H9 (cell line): ENCODE results near the gene PUS3. TPM values are rescaled to one million over a fixed set of nuclear protein-coding genes. Genes with fewer than 3 reads are reported as not detected.

Source experiments
- DNase-seq: peaks from one replicate; pipeline ENCODE4 v3.0.0-alpha.2; 2017
- H2AFZ ChIP-seq: one replicate; pipeline ENCODE4 v1.6.1; 2013; ENCODE audit warnings: mild to moderate bottlenecking, low read length, control low read depth, moderate library complexity
- H2AK5ac ChIP-seq: 2 replicates; pipeline ENCODE4 v1.6.1; 2013; ENCODE audit warnings: low read length, control low read depth, mixed read lengths; ENCODE audit not compliant: insufficient read length
- H2BK120ac ChIP-seq: one replicate; pipeline ENCODE4 v1.6.1; 2013; ENCODE audit warnings: low read depth, mild to moderate bottlenecking, low read length, control low read depth, inconsistent platforms; ENCODE audit not compliant: poor library complexity, severe bottlenecking
- H2BK12ac ChIP-seq: 2 replicates; pipeline ENCODE4 v1.6.1; 2013; ENCODE audit warnings: low read length, control low read depth, mixed read lengths, low read depth; ENCODE audit not compliant: insufficient read length
- H2BK15ac ChIP-seq: 2 replicates; pipeline ENCODE4 v1.6.1; 2013; ENCODE audit warnings: low read depth, low read length, control low read depth
- H2BK20ac ChIP-seq: one replicate; pipeline ENCODE4 v1.6.1; 2013; ENCODE audit warnings: low read depth, mild to moderate bottlenecking, low read length, control low read depth, inconsistent platforms; ENCODE audit not compliant: poor library complexity, severe bottlenecking
- H2BK5ac ChIP-seq: 2 replicates; pipeline ENCODE4 v1.6.1; 2013; ENCODE audit warnings: low read length, control low read depth, mixed read lengths; ENCODE audit not compliant: insufficient read length
- H3K14ac ChIP-seq: 2 replicates; pipeline ENCODE4 v1.6.1; 2013; ENCODE audit warnings: low read length, control low read depth; ENCODE audit not compliant: insufficient read depth
- H3K18ac ChIP-seq: 2 replicates; pipeline ENCODE4 v1.6.1; 2013; ENCODE audit warnings: low read depth, mild to moderate bottlenecking, mixed read lengths, low read length, control low read depth; ENCODE audit not compliant: insufficient read length
- H3K23ac ChIP-seq: 2 replicates; pipeline ENCODE4 v1.6.1; 2013; ENCODE audit warnings: low read length, control low read depth, mixed read lengths, low read depth; ENCODE audit not compliant: insufficient read length
- H3K23me2 ChIP-seq: 2 replicates; pipeline ENCODE4 v1.6.1; 2013; ENCODE audit warnings: low read depth, mild to moderate bottlenecking, mixed read lengths, low read length, control low read depth; ENCODE audit not compliant: insufficient read length, poor library complexity, severe bottlenecking
- H3K27ac ChIP-seq: 2 replicates; pipeline ENCODE4 v1.5.1; 2013; ENCODE audit warnings: low read length, control low read depth, mixed read lengths, low read depth; ENCODE audit not compliant: insufficient read length
- H3K27me3 ChIP-seq: 2 replicates; pipeline ENCODE4 v1.6.1; 2013; ENCODE audit warnings: low read length, control low read depth, inconsistent platforms; ENCODE audit not compliant: insufficient read depth
- H3K4ac ChIP-seq: 2 replicates; pipeline ENCODE4 v1.6.1; 2013; ENCODE audit warnings: low read depth, mild to moderate bottlenecking, control low read depth, inconsistent platforms, low read length, moderate library complexity
- H3K4me1 ChIP-seq: 2 replicates; pipeline ENCODE4 v1.6.1; 2013; ENCODE audit warnings: low read length, control low read depth, inconsistent platforms; ENCODE audit not compliant: insufficient read depth
- H3K4me2 ChIP-seq: 2 replicates; pipeline ENCODE4 v1.6.1; 2013; ENCODE audit warnings: low read length, control low read depth, mixed read lengths; ENCODE audit not compliant: insufficient read length, insufficient read depth
- H3K56ac ChIP-seq: 2 replicates; pipeline ENCODE4 v1.6.1; 2013; ENCODE audit warnings: low read depth, mild to moderate bottlenecking, mixed read lengths, low read length, control low read depth; ENCODE audit not compliant: insufficient read length
- H3K79me1 ChIP-seq: 2 replicates; pipeline ENCODE4 v1.6.1; 2013; ENCODE audit warnings: low read depth, mild to moderate bottlenecking, moderate library complexity, low read length, control low read depth, inconsistent platforms; ENCODE audit not compliant: insufficient read depth, poor library complexity, severe bottlenecking
- H3K79me2 ChIP-seq: 2 replicates; pipeline ENCODE4 v1.6.1; 2013; ENCODE audit warnings: low read length, control low read depth, inconsistent platforms; ENCODE audit not compliant: insufficient read depth
- H3K9ac ChIP-seq: 2 replicates; pipeline ENCODE4 v1.6.1; 2013; ENCODE audit warnings: low read length, control low read depth, mixed read lengths; ENCODE audit not compliant: insufficient read length; ENCODE audit errors: extremely low read depth
- H3K9me3 ChIP-seq: one replicate; pipeline ENCODE4 v1.6.1; 2013; ENCODE audit warnings: low read depth, low read length, inconsistent platforms; ENCODE audit not compliant: control insufficient read depth
- H3T11ph ChIP-seq: one replicate; pipeline ENCODE4 v1.6.1; 2013; ENCODE audit warnings: mild to moderate bottlenecking, low read length, control low read depth, inconsistent platforms
- H4K20me1 ChIP-seq: one replicate; pipeline ENCODE4 v1.6.1; 2013; ENCODE audit not compliant: control insufficient read depth, insufficient read length, insufficient read depth
- H4K5ac ChIP-seq: 2 replicates; pipeline ENCODE4 v1.6.1; 2013; ENCODE audit warnings: low read depth, mild to moderate bottlenecking, mixed read lengths, low read length, control low read depth; ENCODE audit not compliant: insufficient read length
- H4K8ac ChIP-seq: replicated peaks from 2 replicates; pipeline ENCODE4 v1.6.1; 2013; ENCODE audit warnings: low read length, control low read depth, mixed read lengths, low read depth; ENCODE audit not compliant: insufficient read length
- H4K91ac ChIP-seq: 2 replicates; pipeline ENCODE4 v1.6.1; 2013; ENCODE audit warnings: low read depth, mild to moderate bottlenecking, moderate library complexity, mixed read lengths, low read length, control low read depth; ENCODE audit not compliant: insufficient read length
- H3K27ac Mint-ChIP-seq, 3 experiments: 2 replicates in 2 of 3; 3 replicates in 1 of 3; pipeline ENCODE4 v1.8.0; 2020 to 2021; ENCODE audit warnings: mixed read lengths in 3 of 3, mild to moderate bottlenecking in 1 of 3, moderate library complexity in 1 of 3
- H3K27me3 Mint-ChIP-seq: 2 replicates; pipeline ENCODE4 v1.8.0; 2021; ENCODE audit warnings: low read depth, mild to moderate bottlenecking, moderate library complexity, mixed read lengths
- H3K36me3 Mint-ChIP-seq, 3 experiments: 2 replicates in 2 of 3; 3 replicates in 1 of 3; pipeline ENCODE4 v1.8.0; 2020 to 2021; ENCODE audit warnings: low read depth in 3 of 3, mixed read lengths in 3 of 3; ENCODE audit not compliant: insufficient read depth in 1 of 3
- H3K4me1 Mint-ChIP-seq, 2 experiments: 2 replicates each; pipeline ENCODE4 v1.8.0; 2020; ENCODE audit warnings: mixed read lengths in 2 of 2
- H3K4me3 Mint-ChIP-seq, 2 experiments: 2 replicates in 1 of 2; 3 replicates in 1 of 2; pipeline ENCODE4 v1.8.0; 2020 to 2021; ENCODE audit warnings: mild to moderate bottlenecking in 2 of 2, mixed read lengths in 2 of 2, moderate library complexity in 1 of 2
- H3K9me3 Mint-ChIP-seq, 2 experiments: 2 replicates in 1 of 2; 3 replicates in 1 of 2; pipeline ENCODE4 v1.8.0; 2020; ENCODE audit warnings: mild to moderate bottlenecking in 2 of 2, mixed read lengths in 2 of 2, moderate library complexity in 1 of 2
- CTCF ChIP-seq: fragments of 200-600 bp; sonication (generic); conservative IDR thresholded peaks from 3 replicates; pipeline ENCODE4 v1.8.0; 2021; ENCODE audit warnings: antibody characterized with exemption, mild to moderate bottlenecking
- WGBS: extraction: QIAGEN DNeasy Blood & Tissue Kit; methylation state at CpG from one replicate; pipeline ENCODE4 v1.1.7; 2013; ENCODE audit warnings: missing lambda C conversion rate, low lambda C conversion rate, mixed read lengths; ENCODE audit not compliant: insufficient read length; ENCODE audit errors: extremely low coverage; 5-methylcytosine and 5-hydroxymethylcytosine counted together
- total RNA-seq: library from RNA; stranded (reverse); gene quantifications from 2 replicates; pipeline ENCODE4 v1.2.1, GENCODE V29; 2021

Gene PUS3
- total RNA-seq, 1 experiment from 2014 or later: 20.0 TPM

GRCh38 chr11:125918140-125918840 lies 15.3 kb upstream of the PUS3 start:
- Histone ChIP-seq H2BK20ac (no peak overlapping the region), H4K5ac (no peak overlapping the region), H3T11ph (no peak overlapping the region), H3K23ac (no peak overlapping the region), H2BK12ac (no peak overlapping the region), H2BK15ac (no peak overlapping the region), H3K79me2 (no peaks in the 10 kb centered on the region), H2BK5ac (no peak overlapping the region), H2AK5ac (no peak overlapping the region), H2BK120ac (no peak overlapping the region), H3K27me3 (no peaks in the 10 kb centered on the region), H3K27ac (no peak overlapping the region), H3K4ac (no peak overlapping the region), H3K4me2 (no peak overlapping the region), H3K14ac (no peak overlapping the region), H3K56ac (no peak overlapping the region), H3K9me3 (no peaks in the 10 kb centered on the region), H4K8ac (no peak overlapping the region), H3K79me1 (no peaks in the 10 kb centered on the region), H3K23me2 (no peaks in the 10 kb centered on the region), H3K4me1 (no peaks in the 10 kb centered on the region), H3K9ac (no peak overlapping the region), H4K20me1 (no peaks in the 10 kb centered on the region), H2AFZ (no peak overlapping the region), H3K18ac (no peak overlapping the region), H4K91ac (no peak overlapping the region)
- Mint-ChIP-seq H3K4me3 (no peak overlapping the region), H3K9me3 (no peaks in the 10 kb centered on the region), H3K27me3 (no peaks in the 10 kb centered on the region; the same call in 1 of the 2 replicates), H3K36me3 (no peaks in the 10 kb centered on the region), H3K4me1 (peaks cover 2 to 6% of the 10 kb centered on the region in 2 experiments; a peak in 3 of 4 replicates), H3K27ac (no peak overlapping the region)
- no CpG with 5 or more reads among the region's 13 CpGs for WGBS
- no peak for DNase-seq
- peak; percentile 52 for TF ChIP-seq CTCF
